Aorta (tissue), 5 donors: ENCODE data around the gene RNASET2. TPM values are rescaled to one million over a fixed set of nuclear protein-coding genes. Genes with fewer than 3 reads are reported as not detected.

ENCODE experiments used
- ATAC-seq: fragments of 200-7000 bp; cut with Tn5 transposase; one replicate; pipeline ENCODE4 v1.9.1; 2022; ENCODE audit warnings: moderate library complexity; ENCODE audit not compliant: low FRiP score
- DNase-seq, 2 donors: peaks; one replicate each; pipeline ENCODE4 v3.0.0-alpha.2; 2020
- H3K27ac ChIP-seq, 2 donors: one replicate each; pipeline ENCODE4 v1.5.1; 2013; ENCODE audit warnings: low read length in 2 of 2, mild to moderate bottlenecking in 2 of 2, moderate library complexity in 2 of 2, control low read depth in 1 of 2, inconsistent platforms in 1 of 2, low read depth in 1 of 2
- H3K27me3 ChIP-seq, 2 donors: one replicate each; pipeline ENCODE4 v1.6.1; 2013; ENCODE audit warnings: control low read depth in 1 of 2, low read length in 1 of 2, mild to moderate bottlenecking in 1 of 2, moderate library complexity in 1 of 2; ENCODE audit not compliant: insufficient read depth in 2 of 2, control insufficient read depth in 1 of 2
- H3K36me3 ChIP-seq, 2 donors: one replicate each; pipeline ENCODE4 v1.6.1; 2013; ENCODE audit warnings: control low read depth in 1 of 2, low read length in 1 of 2, mild to moderate bottlenecking in 1 of 2; ENCODE audit not compliant: insufficient read depth in 2 of 2, control insufficient read depth in 1 of 2
- H3K4me1 ChIP-seq, 2 donors: one replicate each; pipeline ENCODE4 v1.6.1; 2013; ENCODE audit warnings: low read length in 2 of 2, control low read depth in 1 of 2, mild to moderate bottlenecking in 1 of 2, moderate library complexity in 1 of 2; ENCODE audit not compliant: insufficient read depth in 2 of 2, control insufficient read depth in 1 of 2
- H3K4me3 ChIP-seq, 2 donors: one replicate each; pipeline ENCODE4 v1.5.1; 2013; ENCODE audit warnings: low read length in 2 of 2, control low read depth in 1 of 2, mild to moderate bottlenecking in 1 of 2
- H3K9me3 ChIP-seq: one replicate; pipeline ENCODE4 v1.6.1; 2013; ENCODE audit warnings: mild to moderate bottlenecking, low read length; ENCODE audit not compliant: control insufficient read depth
- WGBS, 2 donors: extraction: QIAGEN DNeasy Blood & Tissue Kit; methylation state at CpG; one replicate each; pipeline ENCODE4 v1.1.7; 2013; 5-methylcytosine and 5-hydroxymethylcytosine counted together
- intact Hi-C, 2 donors: fragments of 100-400 bp; cut with DNase I; formaldehyde crosslinking; loops; one replicate each; pipeline versions ENCODE4 v1.14.2 to v1.15.0; 2022
- polyA plus RNA-seq, 2 donors: library from polyadenylated mRNA; stranded (reverse); fragments of 200-250 nt; gene quantifications; one replicate each; pipeline ENCODE4 v1.2.3, GENCODE V29; 2013
- total RNA-seq, 2 donors: library from RNA; stranded (reverse); fragmentation: NEBNext Ultra II Directional; extraction: Animal tissue kit (Norgen Biotek cat#: 25700); gene quantifications; one replicate each; pipeline ENCODE4 v1.2.1, GENCODE V29; 2021
- donor health status: healthy with polysubstance abuse.
- donor health status: Bipolar disorder and iron deficiency.
- donor health status: DM: no; HTN: no; CAD: no.
- donor health status: DM: no; HTN: no; CAD: no.
- donor health status: DM: yes; HTN: yes; CAD: no.

RNASET2 gene
- total and polyA plus RNA-seq, 4 donors = 23.3 to 64.8 (median 34.4) TPM

DNA sequence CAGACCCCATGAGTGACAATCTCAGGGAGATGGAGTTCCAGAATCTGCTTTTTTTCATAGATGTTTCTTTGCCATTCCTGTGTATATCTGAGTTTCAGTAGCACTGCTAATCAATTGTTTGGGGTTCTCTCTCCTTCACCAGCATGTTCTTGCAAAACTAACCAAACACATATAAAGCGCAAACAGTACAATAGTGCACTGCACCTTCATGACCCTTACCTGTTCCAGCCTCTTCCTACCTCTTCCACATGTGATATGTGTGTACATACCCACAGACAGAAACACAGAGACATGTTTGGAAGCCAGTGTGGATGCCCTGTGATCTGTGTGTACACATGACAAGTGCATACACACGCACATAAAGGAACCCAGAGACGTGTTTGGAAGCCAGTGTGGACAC, 41.0 kb upstream of the RNASET2 start:
- 70 to 90% methylated on average over 3 of the region's 3 CpGs for WGBS, 2 donors
- intact Hi-C loops = loop anchor here (1.0 to 10.0 kb wide), 3 partner anchors 41 to 530 kb away; partner anchors contain the start of genes RNASET2 (in 1 of the 2) and RPS6KA2 (in 1 of the 2)
- DNase-seq = no peak
- no peak for ATAC-seq
- no peak overlapping the region for H3K27ac ChIP-seq
- H3K4me3 ChIP-seq = no peak overlapping the region
- no peaks in the 10 kb centered on the region for H3K9me3 ChIP-seq
- no peaks in the 10 kb centered on the region for H3K4me1 ChIP-seq
- H3K36me3 ChIP-seq = no peaks in the 10 kb centered on the region
- H3K27me3 ChIP-seq = no peaks in the 10 kb centered on the region

DNA sequence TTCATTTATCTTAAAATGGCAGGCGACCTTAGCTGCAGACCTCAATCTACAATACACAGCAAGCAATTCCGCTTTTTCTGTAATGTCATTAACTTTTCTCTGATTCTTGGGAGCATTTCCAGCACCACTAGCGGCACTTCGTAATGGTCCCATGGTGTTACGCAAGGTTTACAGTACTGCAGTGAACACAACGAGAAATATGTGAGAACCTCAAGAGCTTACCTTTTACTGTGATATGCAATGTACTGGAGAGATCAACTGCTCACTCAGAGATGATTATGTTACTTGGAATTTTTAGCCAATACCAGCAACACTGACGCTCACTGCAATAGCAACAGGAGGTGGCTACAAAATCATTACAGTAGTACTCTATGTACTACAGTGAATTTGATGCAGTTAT, 40.1 kb upstream of the RNASET2 start:
- WGBS, 2 donors = 91 to 95% methylated on average over 7 of the region's 7 CpGs
- no peak for ATAC-seq
- DNase-seq = no peak
- intact Hi-C loops = loop anchor here (5.0 to 10.0 kb wide), 2 partner anchors 372 to 529 kb away; partner anchors contain the start of gene RPS6KA2 (in 1 of the 2)
- Histone ChIP-seq H3K36me3 (no peaks in the 10 kb centered on the region), H3K27me3 (no peaks in the 10 kb centered on the region), H3K9me3 (no peaks in the 10 kb centered on the region), H3K4me1 (no peaks in the 10 kb centered on the region), H3K27ac (no peak overlapping the region), H3K4me3 (no peak overlapping the region)

DNA sequence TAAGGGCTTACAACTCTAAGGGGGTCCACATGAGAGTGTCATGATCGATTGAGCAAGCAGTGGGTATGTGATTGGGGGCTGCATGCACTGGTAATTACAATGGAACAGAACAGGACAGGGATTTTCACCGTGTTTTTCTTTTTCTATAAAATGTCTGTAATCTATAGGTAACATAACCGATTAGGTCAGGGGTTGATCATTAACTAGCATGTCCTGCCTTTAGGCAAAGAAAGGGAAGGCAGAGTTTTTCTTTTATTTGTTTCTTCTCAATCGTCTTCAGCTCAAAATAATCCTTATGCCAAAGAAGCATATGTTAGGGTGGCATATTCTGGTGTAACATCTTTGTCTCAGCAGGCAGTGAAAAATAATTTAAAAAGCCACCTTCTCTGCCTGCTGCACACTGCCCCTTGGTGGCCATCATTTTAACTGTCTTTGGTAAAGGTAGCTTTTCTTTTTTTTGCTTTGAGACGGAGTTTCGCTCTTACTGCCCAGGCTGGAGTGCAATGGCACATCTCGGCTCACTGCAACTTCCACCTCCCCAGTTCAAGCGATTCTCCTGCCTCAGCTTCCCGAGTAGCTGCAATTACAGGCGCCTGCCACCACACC, 33.2 kb upstream of the RNASET2 start:
- intact Hi-C loops = loop anchor here in 1 of 2 donors (10.0 kb wide), 2 partner anchors 215 to 365 kb away; partner anchors contain the start of gene RPS6KA2
- no peaks in the 10 kb centered on the region for H3K4me1 ChIP-seq
- no peak for ATAC-seq
- no peak overlapping the region for H3K4me3 ChIP-seq
- H3K27ac ChIP-seq = no peak overlapping the region
- no peaks in the 10 kb centered on the region for H3K9me3 ChIP-seq
- 55 to 66% methylated on average over 10 of the region's 10 CpGs for WGBS, 2 donors
- no peaks in the 10 kb centered on the region for H3K36me3 ChIP-seq
- DNase-seq = no peak
- no peaks in the 10 kb centered on the region for H3K27me3 ChIP-seq

DNA sequence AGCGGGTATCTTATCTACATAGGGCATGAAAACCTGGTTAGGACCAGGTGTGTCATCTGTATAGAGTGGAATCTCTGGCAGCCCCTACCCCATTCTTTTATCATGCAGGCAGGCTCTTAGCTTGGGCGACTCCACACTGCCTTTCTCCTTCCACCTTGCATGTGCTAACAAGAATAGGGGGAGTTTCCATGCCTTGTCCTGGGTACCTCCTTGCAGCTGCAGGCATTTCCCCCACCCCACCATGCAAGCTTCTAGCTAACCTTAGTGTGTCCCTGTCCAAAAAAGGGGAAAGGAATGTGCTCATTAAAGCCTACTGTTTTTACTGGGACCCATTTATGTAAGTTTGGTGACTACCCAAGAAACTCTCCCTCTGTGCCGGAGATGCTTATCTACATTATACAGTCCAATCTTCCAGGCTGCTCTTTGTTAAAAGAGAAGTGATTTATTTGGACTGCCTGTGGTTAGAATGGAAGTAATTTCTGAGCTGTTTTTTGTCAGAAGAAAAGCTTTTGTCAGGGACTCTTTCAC, 32.4 kb upstream of the RNASET2 start:
- Histone ChIP-seq H3K27me3 (no peaks in the 10 kb centered on the region), H3K9me3 (no peaks in the 10 kb centered on the region), H3K27ac (no peak overlapping the region), H3K4me1 (no peaks in the 10 kb centered on the region), H3K4me3 (no peak overlapping the region), H3K36me3 (no peaks in the 10 kb centered on the region)
- 55 to 56% methylated on average over 3 of the region's 3 CpGs for WGBS, 2 donors
- no peak for DNase-seq
- no peak for ATAC-seq
- intact Hi-C loops = loop anchor here in 1 of 2 donors (10.0 kb wide), 1 partner anchor 214 kb away; no protein-coding TSS in a partner anchor

DNA sequence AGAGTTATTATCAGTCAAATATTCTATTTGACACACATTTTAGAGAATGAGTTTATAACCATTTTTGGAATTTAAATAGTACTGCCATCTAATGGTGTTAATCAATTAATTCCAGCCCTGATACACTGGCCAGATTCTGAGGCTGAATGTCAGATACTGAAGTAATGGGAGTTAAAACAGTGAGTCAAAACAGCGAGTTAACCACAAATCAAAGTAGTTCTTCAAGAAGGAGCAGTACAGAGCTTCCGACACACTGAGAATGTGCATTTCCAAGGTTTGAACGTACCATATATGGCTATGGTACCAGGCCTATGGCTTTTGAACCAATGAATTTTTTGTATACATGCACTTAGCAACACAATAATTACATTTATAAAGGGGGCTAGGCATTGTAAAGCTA, 31.6 kb upstream of the RNASET2 start:
- no peaks in the 10 kb centered on the region for H3K9me3 ChIP-seq
- no peaks in the 10 kb centered on the region for H3K36me3 ChIP-seq
- no peak for ATAC-seq
- H3K4me1 ChIP-seq = no peaks in the 10 kb centered on the region
- DNase-seq = no peak
- H3K27me3 ChIP-seq = no peaks in the 10 kb centered on the region
- 85 to 96% methylated on average over 3 of the region's 3 CpGs for WGBS, 2 donors
- intact Hi-C loops = loop anchor here in 1 of 2 donors (10.0 kb wide), 1 partner anchor 213 kb away; no protein-coding TSS in a partner anchor
- no peak overlapping the region for H3K4me3 ChIP-seq
- no peak overlapping the region for H3K27ac ChIP-seq

DNA sequence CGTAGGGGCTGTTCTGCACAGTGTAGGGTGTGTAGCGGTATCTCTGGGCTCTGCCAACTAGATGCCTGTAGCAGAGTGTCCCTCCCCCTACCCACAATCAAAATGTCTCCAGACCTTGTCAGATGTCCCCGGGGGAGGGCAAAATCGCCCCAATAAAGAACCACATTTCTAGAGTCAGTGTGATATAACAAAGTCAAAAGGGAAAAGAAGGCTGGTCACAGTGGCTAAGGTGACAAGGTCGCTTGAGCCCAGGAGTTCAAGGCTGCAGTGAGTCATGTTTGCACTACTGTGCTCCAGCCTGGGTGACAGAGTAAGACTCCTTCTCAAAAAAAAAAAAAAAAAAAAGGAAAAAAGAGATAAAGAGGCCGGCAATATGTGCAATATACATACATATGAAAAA, 31.1 kb upstream of the RNASET2 start:
- H3K9me3 ChIP-seq = no peaks in the 10 kb centered on the region
- no peaks in the 10 kb centered on the region for H3K36me3 ChIP-seq
- no peaks in the 10 kb centered on the region for H3K27me3 ChIP-seq
- H3K4me3 ChIP-seq = no peak overlapping the region
- H3K27ac ChIP-seq = no peak overlapping the region
- intact Hi-C loops = loop anchor here in 1 of 2 donors (10.0 kb wide), 1 partner anchor 213 kb away; no protein-coding TSS in a partner anchor
- no peaks in the 10 kb centered on the region for H3K4me1 ChIP-seq
- 59 to 79% methylated on average over 6 of the region's 6 CpGs for WGBS, 2 donors
- ATAC-seq (no peak), DNase-seq (no peak)

DNA sequence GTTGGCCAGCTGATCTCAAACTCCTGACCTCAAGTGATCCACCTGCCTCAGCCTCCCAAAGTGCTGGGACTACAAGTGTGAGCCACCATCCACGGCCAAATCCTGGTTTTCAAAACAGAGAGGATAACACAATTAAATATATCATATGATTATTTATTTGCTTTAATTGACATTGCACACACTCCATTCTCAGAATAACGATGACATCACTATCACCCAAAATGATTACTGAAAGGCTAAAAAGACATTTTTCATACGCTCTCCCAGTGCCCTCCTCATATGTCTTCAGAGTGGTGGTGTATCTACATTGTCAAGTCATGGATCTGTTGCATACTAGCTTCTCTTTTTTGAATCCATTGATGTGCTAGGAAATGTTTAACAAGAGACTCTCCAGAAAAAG, 24.4 kb upstream of the RNASET2 start:
- H3K27me3 ChIP-seq = no peaks in the 10 kb centered on the region
- H3K4me1 ChIP-seq = no peaks in the 10 kb centered on the region
- H3K27ac ChIP-seq = no peak overlapping the region
- 97 to 98% methylated on average over 3 of the region's 3 CpGs for WGBS, 2 donors
- no peaks in the 10 kb centered on the region for H3K9me3 ChIP-seq
- ATAC-seq (no peak), DNase-seq (no peak)
- H3K36me3 ChIP-seq = no peaks in the 10 kb centered on the region
- H3K4me3 ChIP-seq = no peak overlapping the region
- intact Hi-C loops = loop anchor here in 1 of 2 donors (10.0 kb wide), 1 partner anchor 206 kb away; no protein-coding TSS in a partner anchor

DNA sequence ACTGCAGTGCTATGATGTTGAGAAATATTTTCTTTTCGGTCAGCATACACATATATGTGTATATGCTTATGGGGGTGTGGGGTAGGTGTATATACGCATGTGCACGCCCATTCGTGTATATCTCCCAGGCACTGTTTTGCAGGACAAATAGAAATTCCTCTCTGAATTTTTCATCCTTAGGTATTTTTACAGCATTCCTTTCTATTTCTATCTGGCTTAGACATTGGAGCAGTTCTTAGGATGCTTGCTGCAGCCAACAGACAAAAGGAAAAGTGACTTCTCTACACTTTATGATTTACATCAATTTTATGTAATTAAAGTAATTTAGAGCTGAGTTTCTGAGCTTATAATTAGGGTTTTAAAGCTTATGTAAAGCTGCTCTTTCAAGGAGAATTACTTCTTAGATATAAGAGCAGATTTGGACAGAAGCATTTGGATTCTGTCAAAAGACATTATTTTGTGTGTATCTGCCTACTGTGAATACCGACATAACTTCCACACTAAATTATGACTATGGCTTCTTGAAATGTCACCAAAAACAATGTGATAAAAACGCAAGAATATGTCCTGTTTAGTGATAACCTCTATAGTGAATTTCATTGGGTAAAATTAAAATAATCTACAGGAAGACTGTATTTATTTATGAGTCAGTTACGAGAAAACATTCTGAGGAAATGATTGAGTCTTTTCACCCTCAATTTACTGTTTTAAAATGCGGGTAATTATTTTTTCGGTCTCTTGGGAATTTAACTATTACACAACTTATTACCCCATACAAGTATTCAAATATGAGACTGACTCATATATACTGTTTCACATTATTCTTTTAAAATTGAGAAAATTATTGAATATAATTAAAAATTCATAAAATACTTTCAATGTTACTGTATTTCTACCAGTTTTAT, 21.5 kb upstream of the RNASET2 start:
- Histone ChIP-seq H3K27ac (no peak overlapping the region), H3K4me1 (no peaks in the 10 kb centered on the region), H3K9me3 (no peaks in the 10 kb centered on the region), H3K27me3 (no peaks in the 10 kb centered on the region), H3K4me3 (no peak overlapping the region), H3K36me3 (no peaks in the 10 kb centered on the region)
- ATAC-seq (no peak), DNase-seq (no peak)
- 58 to 60% methylated on average over 9 of the region's 9 CpGs for WGBS, 2 donors
- intact Hi-C loops = no loop called here
